Measurements from ENCODE around the gene FBXO30.

The FBXO30 gene

GRCh38 chr6:145814501-145815308 is at the start of gene FBXO30:
Gene FBXO30, minus strand, starts transcription at chr6:145814795. Its CDS starts 8,390 bp downstream, at chr6:145806405.
- Histone ChIP-seq H3K27ac (peak within 1 kb of the TSS; percentile 83), H3K9ac (ENCODE audit: insufficient read length) (peak within 1 kb of the TSS; percentile 95), H3K36me3 (ENCODE audit: insufficient read depth, low read length) (no peaks in the 10 kb centered on the region)

GRCh38 chr6:145863988-145864616 is 49.5 kb upstream of the FBXO30 start:
- TF ChIP-seq EZH2 (IDR thresholded peaks at IDR 0.05) (no peak), FOXP2 (optimal IDR thresholded peaks at IDR 0.05; ENCODE audit: control extremely low read depth, extremely low read length, insufficient read depth) (no peak)
- no peak for DNase-seq (ENCODE audit: low read depth, low spot score)
- Histone ChIP-seq H3K9me3 (ENCODE audit: low read depth, low read length) (peaks cover 7% of the 10 kb centered on the region; the same call in 1 of the 2 replicates), H3K36me3 (ENCODE audit: insufficient read depth, low read length) (peaks cover 8% of the 10 kb centered on the region), H3K9ac (ENCODE audit: insufficient read length) (no peak overlapping the region), H3K4me3 (no peak overlapping the region), H3K27ac (no peak overlapping the region)

More at GRCh38 chr6:145814501-145815308, at the start of gene FBXO30:
- peak; percentile 94 for TF ChIP-seq POLR2AphosphoS5 (IDR thresholded peaks at IDR 0.05; ENCODE audit: borderline replicate concordance, low read depth, low read length)
- TF ChIP-seq FOXP2 (optimal IDR thresholded peaks at IDR 0.05; ENCODE audit: control extremely low read depth, extremely low read length, insufficient read depth): no peak
- no peak for TF ChIP-seq EZH2 (IDR thresholded peaks at IDR 0.05)
- DNase-seq (ENCODE audit: low read depth, low spot score): peak; percentile 22
- Histone ChIP-seq H3K4me3 (peak within 1 kb of the TSS; percentile 95), H3K9me3 (ENCODE audit: low read depth, low read length) (no peaks in the 10 kb centered on the region)

GRCh38 chr6:145863366-145863765 is 48.8 kb upstream of the FBXO30 start:
- Histone ChIP-seq H3K36me3 (ENCODE audit: insufficient read depth, low read length) (peaks cover 8% of the 10 kb centered on the region), H3K9ac (ENCODE audit: insufficient read length) (no peak overlapping the region), H3K9me3 (ENCODE audit: low read depth, low read length) (peaks cover 7% of the 10 kb centered on the region; the same call in 1 of the 2 replicates), H3K27ac (no peak overlapping the region), H3K4me3 (no peak overlapping the region)
- DNase-seq (ENCODE audit: low read depth, low spot score): no peak
- TF ChIP-seq FOXP2 (optimal IDR thresholded peaks at IDR 0.05; ENCODE audit: control extremely low read depth, extremely low read length, insufficient read depth) (no peak), EZH2 (IDR thresholded peaks at IDR 0.05) (no peak), POLR2AphosphoS5 (IDR thresholded peaks at IDR 0.05; ENCODE audit: borderline replicate concordance, low read depth, low read length) (no peak)

GRCh38 chr6:145860562-145860961 is 46.0 kb upstream of the FBXO30 start:
- Histone ChIP-seq H3K9me3 (ENCODE audit: low read depth, low read length) (peaks cover 7% of the 10 kb centered on the region; the same call in 1 of the 2 replicates), H3K4me3 (no peak overlapping the region), H3K27ac (no peak overlapping the region), H3K9ac (ENCODE audit: insufficient read length) (no peak overlapping the region), H3K36me3 (ENCODE audit: insufficient read depth, low read length) (peaks cover 8% of the 10 kb centered on the region)
- TF ChIP-seq FOXP2 (optimal IDR thresholded peaks at IDR 0.05; ENCODE audit: control extremely low read depth, extremely low read length, insufficient read depth): no peak
- TF ChIP-seq EZH2 (IDR thresholded peaks at IDR 0.05): no peak
- no peak for TF ChIP-seq POLR2AphosphoS5 (IDR thresholded peaks at IDR 0.05; ENCODE audit: borderline replicate concordance, low read depth, low read length)
- no peak for DNase-seq (ENCODE audit: low read depth, low spot score)

- no peaks in the 10 kb centered on the region for H3K36me3 ChIP-seq (ENCODE audit: insufficient read depth, low read length)
- H3K4me3 ChIP-seq: no peak overlapping the region
- TF ChIP-seq EZH2 (IDR thresholded peaks at IDR 0.05): no peak
- TF ChIP-seq FOXP2 (optimal IDR thresholded peaks at IDR 0.05; ENCODE audit: control extremely low read depth, extremely low read length, insufficient read depth): no peak
- TF ChIP-seq POLR2AphosphoS5 (IDR thresholded peaks at IDR 0.05; ENCODE audit: borderline replicate concordance, low read depth, low read length): no peak
- H3K9me3 ChIP-seq (ENCODE audit: low read depth, low read length): no peaks in the 10 kb centered on the region
- no peak for DNase-seq (ENCODE audit: low read depth, low spot score)
- H3K27ac ChIP-seq: no peak overlapping the region
- H3K9ac ChIP-seq (ENCODE audit: insufficient read length): no peak overlapping the region
These were observed 36.1 kb upstream of the FBXO30 start for GRCh38 chr6:145850671-145851070.

- Histone ChIP-seq H3K9ac (ENCODE audit: insufficient read length) (no peak overlapping the region), H3K9me3 (ENCODE audit: low read depth, low read length) (no peaks in the 10 kb centered on the region), H3K36me3 (ENCODE audit: insufficient read depth, low read length) (no peaks in the 10 kb centered on the region), H3K4me3 (no peak overlapping the region), H3K27ac (no peak overlapping the region)
- no peak for DNase-seq (ENCODE audit: low read depth, low spot score)
- TF ChIP-seq POLR2AphosphoS5 (IDR thresholded peaks at IDR 0.05; ENCODE audit: borderline replicate concordance, low read depth, low read length) (no peak), EZH2 (IDR thresholded peaks at IDR 0.05) (no peak), FOXP2 (optimal IDR thresholded peaks at IDR 0.05; ENCODE audit: control extremely low read depth, extremely low read length, insufficient read depth) (no peak)
These were observed 33.9 kb upstream of the FBXO30 start for GRCh38 chr6:145848541-145848940.

GRCh38 chr6:145845557-145845956 is 31.0 kb upstream of the FBXO30 start:
- Histone ChIP-seq H3K9me3 (ENCODE audit: low read depth, low read length) (no peaks in the 10 kb centered on the region), H3K36me3 (ENCODE audit: insufficient read depth, low read length) (no peaks in the 10 kb centered on the region), H3K27ac (no peak overlapping the region), H3K9ac (ENCODE audit: insufficient read length) (no peak overlapping the region), H3K4me3 (no peak overlapping the region)
- DNase-seq (ENCODE audit: low read depth, low spot score): no peak
- no peak for TF ChIP-seq FOXP2 (optimal IDR thresholded peaks at IDR 0.05; ENCODE audit: control extremely low read depth, extremely low read length, insufficient read depth)
- TF ChIP-seq EZH2 (IDR thresholded peaks at IDR 0.05): no peak
- TF ChIP-seq POLR2AphosphoS5 (IDR thresholded peaks at IDR 0.05; ENCODE audit: borderline replicate concordance, low read depth, low read length): no peak

GRCh38 chr6:145844933-145845540 is 30.4 kb upstream of the FBXO30 start:
- no peak overlapping the region for H3K4me3 ChIP-seq

More at GRCh38 chr6:145844933-145845540, 30.4 kb upstream of the FBXO30 start:
- H3K36me3 ChIP-seq (ENCODE audit: insufficient read depth, low read length): no peaks in the 10 kb centered on the region
- no peak for TF ChIP-seq POLR2AphosphoS5 (IDR thresholded peaks at IDR 0.05; ENCODE audit: borderline replicate concordance, low read depth, low read length)
- no peak for TF ChIP-seq FOXP2 (optimal IDR thresholded peaks at IDR 0.05; ENCODE audit: control extremely low read depth, extremely low read length, insufficient read depth)
- no peak for TF ChIP-seq EZH2 (IDR thresholded peaks at IDR 0.05)
- no peak overlapping the region for H3K9ac ChIP-seq (ENCODE audit: insufficient read length)
- H3K9me3 ChIP-seq (ENCODE audit: low read depth, low read length): no peaks in the 10 kb centered on the region
- DNase-seq (ENCODE audit: low read depth, low spot score): no peak
- no peak overlapping the region for H3K27ac ChIP-seq

Measured in SK-N-MC (cell line).